Glutamatergic neuron (in vitro differentiated cells): ENCODE data around the gene RUSC2. TPM values are rescaled to one million over a fixed set of nuclear protein-coding genes. Genes with fewer than 3 reads are reported as not detected.

ENCODE experiments used
- DNase-seq: peaks from one replicate; pipeline ENCODE4 v3.0.0; 2022
- H3K27ac Mint-ChIP-seq: one replicate; pipeline ENCODE4 v1.8.0; 2020; ENCODE audit warnings: mild to moderate bottlenecking, mixed read lengths, inconsistent platforms; ENCODE audit not compliant: unreplicated experiment
- H3K27me3 Mint-ChIP-seq: one replicate; pipeline ENCODE4 v1.8.0; 2020; ENCODE audit warnings: mild to moderate bottlenecking, moderate library complexity, mixed read lengths, inconsistent platforms; ENCODE audit not compliant: unreplicated experiment
- H3K36me3 Mint-ChIP-seq: one replicate; pipeline ENCODE4 v1.8.0; 2020; ENCODE audit warnings: mild to moderate bottlenecking, mixed read lengths, inconsistent platforms; ENCODE audit not compliant: unreplicated experiment
- H3K4me1 Mint-ChIP-seq: one replicate; pipeline ENCODE4 v1.8.0; 2020; ENCODE audit warnings: mild to moderate bottlenecking, low read depth, mixed read lengths, inconsistent platforms; ENCODE audit not compliant: unreplicated experiment
- H3K4me3 Mint-ChIP-seq: one replicate; pipeline ENCODE4 v1.8.0; 2020; ENCODE audit warnings: mild to moderate bottlenecking, mixed read lengths, inconsistent platforms; ENCODE audit not compliant: unreplicated experiment
- H3K9me3 Mint-ChIP-seq: one replicate; pipeline ENCODE4 v1.8.0; 2020; ENCODE audit warnings: mild to moderate bottlenecking, moderate library complexity, mixed read lengths, inconsistent platforms; ENCODE audit not compliant: unreplicated experiment
- CTCF ChIP-seq: fragments of 200-600 bp; sonication (generic); IDR thresholded peaks from one replicate; pipeline ENCODE4 v1.5.0; 2021; ENCODE audit not compliant: partially characterized antibody, unreplicated experiment
- total RNA-seq: library from RNA; stranded (reverse); fragmentation: NEBNext Ultra II Directional; extraction: Animal tissue kit (Norgen Biotek cat#: 25700); gene quantifications from one replicate; pipeline ENCODE4 v1.2.1, GENCODE V29; 2021; ENCODE audit not compliant: unreplicated experiment

Gene RUSC2
- total RNA-seq, 1 donor from 2014 or later, result 84.4 TPM

- no peak for DNase-seq
- no peaks in the 10 kb centered on the region for H3K4me1 Mint-ChIP-seq
- H3K27me3 Mint-ChIP-seq, result no peaks in the 10 kb centered on the region
- H3K36me3 Mint-ChIP-seq, result peaks cover 5% of the 10 kb centered on the region
- H3K27ac Mint-ChIP-seq, result no peak overlapping the region
- no peak overlapping the region for H3K4me3 Mint-ChIP-seq
- no peaks in the 10 kb centered on the region for H3K9me3 Mint-ChIP-seq
- TF ChIP-seq CTCF, result no peak
Measured at GRCh38 chr9:35501946-35502345, 12.0 kb downstream of the RUSC2 start.

- peaks cover 2% of the 10 kb centered on the region for H3K27me3 Mint-ChIP-seq
- DNase-seq, result no peak
- no peak overlapping the region for H3K27ac Mint-ChIP-seq
- TF ChIP-seq CTCF, result no peak
- H3K9me3 Mint-ChIP-seq, result no peaks in the 10 kb centered on the region
- no peak overlapping the region for H3K4me3 Mint-ChIP-seq
- no peaks in the 10 kb centered on the region for H3K4me1 Mint-ChIP-seq
- H3K36me3 Mint-ChIP-seq, result peaks cover 5% of the 10 kb centered on the region
Measured at GRCh38 chr9:35506359-35506758, 16.4 kb downstream of the RUSC2 start.

- Mint-ChIP-seq H3K9me3 (no peaks in the 10 kb centered on the region), H3K27me3 (peaks cover 2% of the 10 kb centered on the region), H3K36me3 (peaks cover 4% of the 10 kb centered on the region), H3K27ac (no peak overlapping the region), H3K4me3 (no peak overlapping the region), H3K4me1 (no peaks in the 10 kb centered on the region)
- TF ChIP-seq CTCF, result no peak
- DNase-seq, result no peak
Measured at GRCh38 chr9:35508069-35508468, 18.2 kb downstream of the RUSC2 start.

GRCh38 chr9:35510383-35510753 is 20.5 kb downstream of the RUSC2 start:
- DNase-seq, result no peak
- Mint-ChIP-seq H3K27ac (no peak overlapping the region), H3K4me1 (no peaks in the 10 kb centered on the region), H3K9me3 (no peaks in the 10 kb centered on the region), H3K27me3 (peaks cover 4% of the 10 kb centered on the region), H3K36me3 (no peaks in the 10 kb centered on the region), H3K4me3 (no peak overlapping the region)
- no peak for TF ChIP-seq CTCF

- Mint-ChIP-seq H3K9me3 (no peaks in the 10 kb centered on the region), H3K36me3 (no peaks in the 10 kb centered on the region), H3K4me1 (no peaks in the 10 kb centered on the region), H3K4me3 (no peak overlapping the region), H3K27ac (no peak overlapping the region), H3K27me3 (peaks cover 4% of the 10 kb centered on the region)
- DNase-seq, result no peak
- TF ChIP-seq CTCF, result no peak
Measured at GRCh38 chr9:35510754-35511428, 21.0 kb downstream of the RUSC2 start.
